ENCODE results near the gene EDIL3.

DNA sequence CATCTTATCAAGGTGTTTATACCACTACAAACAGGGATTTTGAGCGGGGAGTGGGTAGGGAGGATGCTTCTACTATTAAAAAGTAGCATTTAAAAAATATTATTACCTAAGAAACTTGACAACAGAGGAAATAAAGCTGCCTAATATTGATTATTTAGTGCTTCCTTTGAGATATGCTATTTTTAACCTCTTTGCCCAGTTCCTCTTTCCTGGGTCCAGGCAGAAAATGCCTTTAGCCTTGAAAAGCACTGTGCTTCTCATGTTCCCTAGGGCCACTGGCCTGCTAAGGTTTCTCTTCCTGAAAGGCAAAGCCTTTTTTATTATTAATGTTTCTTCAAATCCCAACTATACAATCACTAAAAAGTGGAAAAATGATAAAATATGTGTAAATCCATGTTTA lies 446.8 kb downstream of the EDIL3 start:
- TF ChIP-seq, protein P1, sequence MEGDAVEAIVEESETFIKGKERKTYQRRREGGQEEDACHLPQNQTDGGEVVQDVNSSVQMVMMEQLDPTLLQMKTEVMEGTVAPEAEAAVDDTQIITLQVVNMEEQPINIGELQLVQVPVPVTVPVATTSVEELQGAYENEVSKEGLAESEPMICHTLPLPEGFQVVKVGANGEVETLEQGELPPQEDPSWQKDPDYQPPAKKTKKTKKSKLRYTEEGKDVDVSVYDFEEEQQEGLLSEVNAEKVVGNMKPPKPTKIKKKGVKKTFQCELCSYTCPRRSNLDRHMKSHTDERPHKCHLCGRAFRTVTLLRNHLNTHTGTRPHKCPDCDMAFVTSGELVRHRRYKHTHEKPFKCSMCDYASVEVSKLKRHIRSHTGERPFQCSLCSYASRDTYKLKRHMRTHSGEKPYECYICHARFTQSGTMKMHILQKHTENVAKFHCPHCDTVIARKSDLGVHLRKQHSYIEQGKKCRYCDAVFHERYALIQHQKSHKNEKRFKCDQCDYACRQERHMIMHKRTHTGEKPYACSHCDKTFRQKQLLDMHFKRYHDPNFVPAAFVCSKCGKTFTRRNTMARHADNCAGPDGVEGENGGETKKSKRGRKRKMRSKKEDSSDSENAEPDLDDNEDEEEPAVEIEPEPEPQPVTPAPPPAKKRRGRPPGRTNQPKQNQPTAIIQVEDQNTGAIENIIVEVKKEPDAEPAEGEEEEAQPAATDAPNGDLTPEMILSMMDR (IDR thresholded peaks at IDR 0.05): no peak
- TF ChIP-seq POLR2AphosphoS5 (IDR thresholded peaks at IDR 0.05) (no peak), EP300 (IDR thresholded peaks at IDR 0.05; ENCODE audit: low read depth) (no peak)
